ENCODE measurements around the gene SMARCD3. TPM values are rescaled to one million over a fixed set of nuclear protein-coding genes. Genes with fewer than 3 reads are reported as not detected.

SMARCD3 gene
- total and polyA plus RNA-seq, 9 of the 15 experiments (the other 6 are each of a cell fraction or from before 2014, with no cell fraction given), result 0.43 to 3.6 (median 2.6) TPM

GRCh38 chr7:151272877-151273276, 24.4 kb upstream of the SMARCD3 start (continued):
- no peak for TF ChIP-seq SIN3A (IDR thresholded peaks at IDR 0.05; ENCODE audit: borderline replicate concordance in 2 of 2, control insufficient read depth in 1 of 2, low read depth in 2 of 2, low read length in 2 of 2)
- no peak for TF ChIP-seq EZH2 (IDR thresholded peaks at IDR 0.05; ENCODE audit: borderline replicate concordance, low read depth, low read length)
- no peak for TF ChIP-seq ZNF324 (CRISPR knock-in tag; IDR thresholded peaks at IDR 0.05)
- TF ChIP-seq ZSCAN32 (CRISPR knock-in tag; IDR thresholded peaks at IDR 0.05), result no peak
- TF ChIP-seq ZNF778 (CRISPR knock-in tag; IDR thresholded peaks at IDR 0.05), result no peak
- TF ChIP-seq FOXA3 (CRISPR knock-in tag; conservative IDR thresholded peaks at IDR 0.05 in 1 of 2, IDR thresholded peaks at IDR 0.05 in 1 of 2), result peak in 1 of 2 experiments; percentile 34; a peak in 1 of 4 replicates
- TF ChIP-seq CEBPB (tag; IDR thresholded peaks at IDR 0.05), result no peak
- peak; percentile 27; the same call in 1 of the 2 replicates for TF ChIP-seq EP300 (IDR thresholded peaks at IDR 0.05; ENCODE audit: low read length)
- TF ChIP-seq SMARCE1 (IDR thresholded peaks at IDR 0.05), result no peak
- TF ChIP-seq SAFB2 (IDR thresholded peaks at IDR 0.05; ENCODE audit: borderline replicate concordance, low read depth, low read length, severe bottlenecking), result no peak
- TF ChIP-seq ZNF134 (CRISPR knock-in tag; conservative IDR thresholded peaks at IDR 0.05), result no peak
- TF ChIP-seq FOS (IDR thresholded peaks at IDR 0.05; ENCODE audit: extremely low read depth, insufficient read length), result no peak
- TF ChIP-seq BRCA1 (IDR thresholded peaks at IDR 0.05), result no peak
- TF ChIP-seq BRCA1 (CRISPR knock-in tag; IDR thresholded peaks at IDR 0.05), result no peak
- no peak for TF ChIP-seq MGA (IDR thresholded peaks at IDR 0.05)
- TF ChIP-seq TFAP4 (CRISPR knock-in tag; IDR thresholded peaks at IDR 0.05; ENCODE audit: borderline replicate concordance), result 0 out of 2 replicates have a peak, but pooled peaks have one; percentile 23
- TF ChIP-seq KLF13 (tag; IDR thresholded peaks at IDR 0.05; ENCODE audit: borderline replicate concordance, low read depth), result no peak
- no peak for TF ChIP-seq TCFL5 (CRISPR knock-in tag; conservative IDR thresholded peaks at IDR 0.05)

All from K562 (cell line).